IPS DF 4.7 (cell line): ENCODE measurements around the gene HOXD12.

ENCODE experiments used
- DNase-seq: peaks from one replicate; pipeline ENCODE4 v3.0.0-alpha.2; 2013; ENCODE audit warnings: low spot score; ENCODE audit errors: extremely low read depth

Gene HOXD12

DNA sequence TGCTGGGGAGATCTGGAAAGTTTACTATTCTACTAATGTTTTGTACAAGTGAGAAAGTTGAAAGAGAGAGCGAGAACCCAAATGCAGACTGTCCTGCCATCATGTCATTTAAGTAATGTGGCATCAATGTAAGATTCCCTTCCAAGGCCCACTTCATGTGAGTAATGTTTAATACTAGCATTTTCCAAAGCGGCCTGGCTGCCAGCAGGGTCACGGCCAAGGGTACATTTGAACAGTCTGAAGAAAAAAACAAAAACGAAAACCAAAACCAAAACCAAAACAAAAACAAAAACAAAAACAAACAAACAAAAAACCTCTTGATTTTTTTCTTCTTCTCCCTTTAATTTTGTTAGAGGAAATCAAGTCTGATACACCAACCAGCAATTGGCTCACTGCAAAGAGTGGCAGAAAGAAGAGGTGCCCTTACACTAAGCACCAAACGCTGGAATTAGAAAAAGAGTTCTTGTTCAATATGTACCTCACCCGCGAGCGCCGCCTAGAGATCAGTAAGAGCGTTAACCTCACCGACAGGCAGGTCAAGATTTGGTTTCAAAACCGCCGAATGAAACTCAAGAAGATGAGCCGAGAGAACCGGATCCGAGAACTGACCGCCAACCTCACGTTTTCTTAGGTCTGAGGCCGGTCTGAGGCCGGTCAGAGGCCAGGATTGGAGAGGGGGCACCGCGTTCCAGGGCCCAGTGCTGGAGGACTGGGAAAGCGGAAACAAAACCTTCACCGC is 19.2 kb downstream of the HOXD12 start:
- DNase-seq, result no peak

DNA sequence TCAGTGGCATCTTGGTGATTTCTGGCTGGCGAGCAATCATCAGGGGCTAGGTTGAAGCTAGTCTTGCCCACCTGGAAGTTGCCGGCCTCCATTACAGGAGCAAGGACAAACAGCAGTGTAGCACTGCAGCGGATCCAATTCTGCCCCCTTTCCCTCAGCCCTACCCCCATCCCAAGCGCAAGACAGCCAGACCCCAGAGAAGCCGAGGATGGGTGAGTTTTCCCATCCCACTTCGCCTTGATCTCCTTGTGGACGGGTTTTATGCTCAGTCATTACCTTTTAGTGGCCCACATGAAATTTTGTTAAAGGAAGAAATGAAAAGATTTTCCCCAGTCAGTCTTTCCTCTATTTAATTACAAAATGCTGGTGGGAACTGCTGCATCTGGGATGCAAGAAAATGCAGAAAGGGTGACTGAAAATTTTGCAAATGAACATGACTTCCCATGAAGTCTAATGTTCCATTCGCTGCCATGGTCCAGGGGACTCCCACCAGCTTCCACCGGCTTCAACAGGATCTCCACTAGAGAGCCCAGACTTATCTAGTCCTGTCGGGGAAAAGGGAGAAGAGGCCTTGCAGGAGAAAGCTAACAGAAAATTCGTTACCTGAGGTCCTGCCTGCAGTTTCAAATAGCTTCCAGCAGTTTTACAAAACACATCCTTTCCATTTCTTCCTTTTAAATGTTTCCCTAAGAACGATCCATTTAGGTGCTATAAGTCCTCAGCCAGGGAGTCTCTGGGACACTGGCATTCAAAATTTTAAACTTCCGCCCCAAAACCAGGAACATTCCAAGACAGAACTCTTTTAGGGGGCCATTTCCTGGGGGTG is 21.0 kb downstream of the HOXD12 start:
- no peak for DNase-seq

DNA sequence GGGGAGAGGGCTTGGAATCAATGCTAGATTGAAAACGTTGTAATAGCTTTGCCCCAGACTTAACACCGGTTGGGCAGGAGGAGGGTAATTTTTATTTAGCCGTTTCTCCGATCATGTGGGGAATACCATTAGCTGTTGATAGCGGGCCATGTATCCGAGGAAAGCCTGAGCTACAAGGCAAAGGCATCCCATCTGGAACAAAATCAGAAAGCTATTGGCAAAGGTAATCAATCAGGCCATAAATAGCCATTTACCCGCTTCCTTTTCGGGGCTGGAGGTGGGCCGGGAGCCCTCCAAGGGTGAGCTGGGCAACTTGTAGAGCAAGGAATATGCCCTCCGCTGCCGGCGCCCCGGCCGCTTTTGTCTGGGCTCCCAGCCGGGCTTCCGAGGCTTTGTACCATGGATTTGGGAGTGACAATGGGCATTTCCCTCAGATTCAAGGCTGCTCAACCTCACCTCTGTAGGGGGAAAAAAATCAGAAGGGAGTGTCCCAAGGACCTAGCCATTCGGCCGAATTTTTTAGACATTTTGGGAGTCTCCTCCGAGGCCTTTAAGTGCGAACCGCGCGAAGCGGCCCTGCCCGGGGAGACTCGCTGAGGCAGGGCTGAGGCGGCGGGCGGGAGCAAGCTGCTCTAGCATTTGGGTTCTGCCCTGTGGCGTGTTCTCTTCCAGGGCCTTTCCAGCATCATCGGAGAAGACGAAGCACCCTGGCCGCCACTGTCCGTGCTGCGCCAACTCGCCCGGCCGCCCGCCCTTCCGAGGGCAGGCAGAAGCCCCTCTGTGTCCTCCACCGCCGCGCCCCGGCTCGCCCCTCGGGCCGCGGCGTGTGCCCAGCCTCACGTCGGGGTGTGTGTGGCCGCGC is 21.8 kb downstream of the HOXD12 start:
- DNase-seq, result no peak

DNA sequence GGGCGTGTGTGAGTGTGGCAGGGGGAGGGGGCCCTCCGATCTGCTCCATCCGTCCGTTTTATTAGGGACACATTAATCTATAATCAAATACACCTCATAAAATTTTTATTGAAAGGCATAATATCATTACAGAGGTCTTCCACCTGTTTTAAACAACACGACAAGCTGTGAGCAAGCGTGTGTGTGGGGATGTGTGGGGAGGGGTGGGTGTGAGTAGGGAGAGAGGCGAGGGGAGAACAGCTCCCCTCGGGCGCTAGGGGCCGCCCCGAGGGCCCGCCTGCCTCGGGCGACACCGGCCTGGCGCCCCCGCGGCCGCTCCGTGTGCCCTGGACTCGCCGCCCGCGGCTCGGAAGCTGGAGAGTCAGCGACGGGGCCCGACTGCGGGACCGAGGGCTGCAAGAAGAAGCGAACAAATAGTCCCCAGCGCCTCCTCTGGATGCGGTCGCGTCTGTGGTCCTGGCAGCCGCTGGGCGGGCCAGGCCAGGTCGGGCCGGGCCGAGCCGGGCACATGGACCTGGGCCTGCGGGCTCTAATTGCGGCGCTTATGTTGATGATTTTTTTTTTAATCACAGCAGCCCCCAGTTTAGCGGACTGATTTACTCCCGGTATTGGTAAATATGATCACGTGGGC is 22.6 kb downstream of the HOXD12 start:
- DNase-seq, result no peak

DNA sequence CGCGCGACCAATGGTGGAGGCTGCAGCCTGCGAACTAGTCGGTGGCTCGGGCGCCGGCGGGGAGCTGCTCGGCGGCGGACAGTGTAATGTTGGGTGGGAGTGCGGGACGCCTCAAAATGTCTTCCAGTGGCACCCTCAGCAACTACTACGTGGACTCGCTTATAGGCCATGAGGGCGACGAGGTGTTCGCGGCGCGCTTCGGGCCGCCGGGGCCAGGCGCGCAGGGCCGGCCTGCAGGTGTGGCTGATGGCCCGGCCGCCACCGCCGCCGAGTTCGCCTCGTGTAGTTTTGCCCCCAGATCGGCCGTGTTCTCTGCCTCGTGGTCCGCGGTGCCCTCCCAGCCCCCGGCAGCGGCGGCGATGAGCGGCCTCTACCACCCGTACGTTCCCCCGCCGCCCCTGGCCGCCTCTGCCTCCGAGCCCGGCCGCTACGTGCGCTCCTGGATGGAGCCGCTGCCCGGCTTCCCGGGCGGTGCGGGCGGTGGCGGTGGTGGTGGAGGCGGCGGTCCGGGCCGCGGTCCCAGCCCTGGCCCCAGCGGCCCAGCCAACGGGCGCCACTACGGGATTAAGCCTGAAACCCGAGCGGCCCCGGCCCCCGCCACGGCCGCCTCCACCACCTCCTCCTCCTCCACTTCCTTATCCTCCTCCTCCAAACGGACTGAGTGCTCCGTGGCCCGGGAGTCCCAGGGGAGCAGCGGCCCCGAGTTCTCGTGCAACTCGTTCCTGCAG is 23.3 kb downstream of the HOXD12 start, which contains the start of gene HOXD9:
HOXD9 (plus strand) TSS at position 37 of the 728 bp plus-strand sequence; CDS start at position 87, 50 bp downstream.
- DNase-seq, result no peak

DNA sequence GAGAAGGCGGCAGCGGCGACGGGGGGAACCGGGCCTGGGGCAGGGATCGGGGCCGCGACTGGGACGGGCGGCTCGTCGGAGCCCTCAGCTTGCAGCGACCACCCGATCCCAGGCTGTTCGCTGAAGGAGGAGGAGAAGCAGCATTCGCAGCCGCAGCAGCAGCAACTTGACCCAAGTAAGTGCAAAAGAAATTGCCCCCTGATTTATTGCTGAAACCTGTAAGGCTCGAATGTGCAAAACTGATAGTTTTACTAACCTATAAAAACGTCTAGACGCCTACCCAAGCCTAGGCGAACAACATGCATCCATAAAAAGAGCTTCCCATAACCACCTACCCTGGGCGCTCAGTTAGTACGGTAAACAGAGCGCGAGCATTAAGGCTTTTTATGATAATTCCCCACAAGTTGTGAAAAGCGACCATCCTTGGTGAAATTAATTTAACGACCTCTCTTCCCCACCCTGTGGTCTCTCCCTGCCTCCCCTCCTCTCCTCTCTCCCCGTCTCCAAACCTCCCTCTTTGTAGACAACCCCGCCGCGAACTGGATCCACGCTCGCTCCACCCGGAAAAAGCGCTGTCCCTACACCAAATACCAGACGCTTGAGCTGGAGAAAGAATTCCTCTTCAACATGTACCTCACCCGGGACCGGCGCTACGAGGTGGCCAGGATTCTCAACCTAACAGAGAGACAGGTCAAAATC is 24.0 kb downstream of the HOXD12 start:
- no peak for DNase-seq

DNA sequence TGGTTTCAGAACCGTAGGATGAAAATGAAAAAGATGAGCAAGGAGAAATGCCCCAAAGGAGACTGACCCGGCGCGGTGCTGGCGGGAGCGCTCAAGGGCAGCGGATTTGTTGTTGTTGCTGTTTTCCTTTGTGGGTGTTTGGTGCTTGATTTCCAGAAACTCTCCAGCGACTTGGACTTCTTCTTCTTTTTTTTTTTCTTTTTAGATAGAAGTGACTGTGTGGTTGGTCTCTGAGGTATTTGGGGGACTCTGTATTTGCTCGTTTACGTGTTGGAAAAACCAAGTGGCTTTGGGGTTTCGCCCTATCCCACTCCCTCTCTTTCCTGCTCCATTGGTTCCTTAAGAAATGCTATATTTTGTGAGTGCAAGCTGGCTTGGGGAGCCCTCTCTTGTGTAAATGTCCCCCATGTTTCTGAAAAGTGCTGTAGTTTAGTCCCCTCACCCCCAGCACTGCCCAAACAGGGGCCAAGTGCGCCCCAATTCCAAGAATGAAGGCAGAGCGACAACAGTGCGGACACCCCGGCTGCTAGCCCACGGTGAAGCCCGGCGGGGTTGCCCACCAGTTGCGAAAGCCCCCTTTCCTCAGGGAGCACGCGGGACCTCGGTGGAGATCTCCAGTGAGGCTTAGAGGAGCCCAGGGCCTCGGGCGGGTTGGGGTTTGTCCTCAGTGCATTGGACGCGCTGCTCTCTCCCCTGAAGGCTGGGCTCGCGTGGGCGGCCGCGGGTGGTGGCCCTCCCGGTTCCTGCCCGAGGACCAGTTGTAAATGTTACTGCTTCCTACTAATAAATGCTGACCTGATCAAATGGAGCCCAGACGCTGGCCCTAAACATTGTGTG is 24.7 kb downstream of the HOXD12 start:
- no peak for DNase-seq

DNA sequence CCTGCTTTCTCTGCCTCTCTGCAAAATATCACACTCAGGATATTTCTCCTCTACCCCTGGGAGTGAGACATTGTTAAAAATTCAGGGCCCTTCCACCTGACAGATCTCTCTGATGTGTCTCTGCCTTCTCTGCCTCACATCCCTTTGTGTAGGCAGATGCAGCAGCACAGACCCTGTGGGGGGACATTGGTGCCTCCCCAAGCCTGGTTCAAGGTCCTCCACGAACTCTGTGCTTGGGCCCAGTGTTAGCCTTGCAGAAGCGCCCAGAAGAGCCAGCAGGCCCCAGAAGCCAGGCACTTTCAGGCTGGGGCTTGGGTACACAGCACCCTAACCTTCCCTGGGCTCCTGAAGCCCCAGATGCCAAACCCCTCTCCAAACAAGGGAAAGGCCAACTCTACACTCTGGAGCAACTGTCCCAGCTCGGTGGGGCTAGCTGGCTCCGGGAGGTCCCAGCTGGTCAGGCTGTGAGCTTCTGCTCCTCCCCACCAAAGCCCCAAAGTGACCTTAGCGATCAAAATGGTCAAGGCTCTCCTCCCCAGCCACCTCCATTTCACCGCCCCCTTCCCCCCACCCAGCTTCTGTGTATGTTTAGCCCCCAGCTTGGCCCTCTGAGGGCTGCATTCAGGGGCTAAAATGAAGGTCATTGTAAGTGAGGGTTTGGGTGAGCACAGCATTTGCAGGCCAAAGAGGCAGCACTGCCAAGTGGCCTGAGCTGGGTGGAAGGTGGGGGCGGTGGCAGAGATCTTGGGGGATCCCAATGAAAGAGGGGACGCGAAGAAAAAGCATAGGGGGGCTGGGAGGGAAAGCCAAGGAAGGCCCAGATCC is 25.6 kb downstream of the HOXD12 start:
- DNase-seq, result no peak

DNA sequence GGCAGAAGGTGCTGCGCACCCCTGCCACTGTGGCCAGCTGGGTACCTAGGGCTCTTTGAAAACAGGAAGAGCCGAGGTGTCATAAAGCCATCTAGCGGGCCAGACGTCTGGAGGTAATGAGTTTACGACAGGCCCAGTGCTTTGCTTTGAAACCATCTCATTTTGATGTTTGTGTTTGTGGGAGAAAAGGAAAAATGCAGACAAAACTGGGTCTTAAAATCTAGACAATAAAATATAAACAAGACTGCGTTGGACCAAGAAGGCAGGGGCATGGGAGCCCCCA is 26.1 kb downstream of the HOXD12 start:
- no peak for DNase-seq

DNA sequence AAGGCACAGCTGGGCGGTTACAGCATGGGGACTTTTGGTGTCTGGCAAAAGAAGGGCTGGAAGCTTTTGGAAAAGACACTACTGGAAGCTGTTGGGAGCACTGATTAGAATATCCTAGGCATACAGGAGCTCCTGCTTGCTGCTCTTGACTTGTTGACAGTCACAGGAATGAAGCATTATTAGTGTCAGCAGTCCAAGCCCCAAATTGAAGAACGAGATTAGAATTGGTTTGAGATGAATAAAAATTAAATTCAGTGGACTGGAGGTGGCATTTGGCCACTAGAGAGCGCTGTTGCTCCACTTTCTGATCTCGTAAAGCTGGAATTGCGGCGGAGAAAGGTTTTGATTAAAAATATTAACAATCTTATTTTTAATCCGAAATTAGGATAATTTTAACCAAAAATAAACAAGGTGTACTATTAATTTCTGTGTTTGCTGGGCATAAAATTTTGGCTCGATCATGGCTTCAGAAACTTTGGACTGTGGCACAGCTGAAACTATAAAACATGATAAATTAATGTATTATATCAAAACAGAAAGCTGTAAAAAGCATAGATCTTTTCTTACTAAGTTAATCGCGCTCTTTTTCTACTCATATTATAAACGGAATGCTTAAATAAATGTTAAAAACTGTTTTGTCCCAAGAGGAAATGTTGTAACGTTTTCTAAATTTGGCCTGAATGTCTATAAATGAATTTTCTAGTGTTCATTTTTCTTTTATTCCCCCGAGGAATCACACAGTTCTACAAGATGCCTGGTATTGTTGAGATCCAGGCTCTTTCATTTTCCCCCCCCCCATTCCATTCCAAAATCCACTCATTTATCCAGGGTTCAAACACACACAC is 27.6 kb downstream of the HOXD12 start:
- DNase-seq, result no peak

DNA sequence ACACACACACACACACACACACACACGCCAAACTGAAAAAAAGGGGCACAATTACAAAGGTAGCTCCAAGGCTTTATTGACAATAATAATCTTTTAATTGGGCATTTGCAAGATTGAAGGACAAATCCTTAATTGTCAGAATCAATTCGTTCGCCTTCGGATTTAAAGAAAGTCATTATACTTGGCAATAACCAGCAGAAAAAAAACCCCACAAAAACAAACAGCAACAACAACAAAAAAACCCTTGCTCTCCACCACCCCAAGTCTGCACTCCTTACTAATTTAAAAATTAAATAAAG is 28.1 kb downstream of the HOXD12 start:
- DNase-seq, result no peak

DNA sequence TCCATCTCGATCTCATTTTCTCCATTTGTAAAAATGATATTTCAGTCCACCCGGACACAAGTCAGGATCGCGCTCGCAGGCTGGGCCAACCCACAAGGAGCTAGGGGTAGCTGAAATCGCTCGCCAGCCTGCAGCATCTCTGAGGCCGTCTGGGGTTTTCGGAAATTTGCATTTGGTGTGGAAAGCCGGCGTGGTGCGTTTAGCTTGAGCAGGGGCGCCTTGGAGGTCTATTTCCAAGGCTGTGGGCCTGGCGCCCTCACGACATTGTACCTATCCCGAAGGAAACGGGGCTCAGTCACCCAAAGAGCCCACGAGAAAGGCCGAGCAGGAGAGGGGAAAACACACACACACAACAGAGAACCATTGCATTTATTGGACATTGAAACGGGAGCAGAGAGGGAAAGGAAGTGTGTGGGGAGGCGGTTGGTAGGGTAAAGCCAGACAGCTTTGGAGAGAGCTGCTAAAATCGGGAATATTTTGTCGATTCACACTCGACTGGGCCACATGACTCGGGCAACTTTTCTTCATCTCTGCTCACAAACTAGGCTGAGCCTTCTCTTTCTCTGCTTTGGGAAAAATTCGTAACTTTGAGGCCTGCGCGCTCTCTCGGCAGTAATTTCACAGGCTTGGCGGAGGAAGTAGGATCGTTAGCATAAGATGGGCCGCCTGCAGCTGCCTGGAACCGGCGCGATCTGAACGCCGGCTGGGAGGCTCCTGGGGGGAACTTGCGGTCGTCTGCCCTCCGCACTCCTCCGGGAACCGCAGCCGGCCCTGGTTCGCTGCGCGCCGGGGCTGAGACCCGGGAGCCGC is 28.8 kb downstream of the HOXD12 start:
- no peak for DNase-seq

DNA sequence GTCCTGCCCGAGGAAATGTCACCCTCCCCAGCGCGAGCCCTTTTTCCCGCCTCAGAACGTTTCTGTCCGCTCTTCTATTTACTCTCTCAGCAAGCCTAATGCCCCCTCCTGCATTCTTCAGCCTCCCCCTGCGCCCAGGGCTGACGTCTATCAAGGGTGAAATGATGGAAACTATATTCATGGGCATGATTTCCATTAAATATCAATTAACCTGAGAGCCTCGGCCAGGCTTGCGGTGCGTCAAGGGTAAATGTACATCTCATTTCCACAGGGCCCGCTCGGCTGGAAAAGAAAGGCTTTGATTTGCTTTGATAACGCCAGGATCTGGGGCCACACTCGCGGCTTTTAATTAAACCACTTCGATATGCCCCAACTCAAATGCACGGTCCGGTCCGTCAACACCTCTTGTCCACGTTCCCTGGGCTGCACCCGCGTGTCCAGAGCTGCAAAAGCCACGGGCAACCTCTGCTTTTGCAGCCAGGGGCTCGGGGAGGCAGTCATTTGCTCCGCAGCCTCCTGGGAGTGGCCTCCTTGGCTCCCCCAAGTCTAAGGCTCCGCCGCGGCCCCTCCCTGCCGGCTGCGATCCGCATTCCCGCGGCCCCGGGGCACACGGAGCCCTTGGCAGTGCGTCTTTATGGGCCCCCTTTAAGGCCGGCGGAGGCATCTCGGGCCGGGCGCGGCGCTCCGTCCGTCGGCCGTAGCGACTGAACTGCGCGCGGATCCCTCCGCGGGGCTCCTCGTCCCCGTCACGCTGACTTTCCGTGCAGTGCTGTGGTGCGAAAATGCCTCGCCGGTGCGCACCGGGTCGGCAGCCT is 29.6 kb downstream of the HOXD12 start, which contains the start of gene HOXD8:
HOXD8 (plus strand) TSS at position 724 of the 815 bp plus-strand sequence. CDS start 662 bp downstream, outside the sequence.
- no peak for DNase-seq

DNA sequence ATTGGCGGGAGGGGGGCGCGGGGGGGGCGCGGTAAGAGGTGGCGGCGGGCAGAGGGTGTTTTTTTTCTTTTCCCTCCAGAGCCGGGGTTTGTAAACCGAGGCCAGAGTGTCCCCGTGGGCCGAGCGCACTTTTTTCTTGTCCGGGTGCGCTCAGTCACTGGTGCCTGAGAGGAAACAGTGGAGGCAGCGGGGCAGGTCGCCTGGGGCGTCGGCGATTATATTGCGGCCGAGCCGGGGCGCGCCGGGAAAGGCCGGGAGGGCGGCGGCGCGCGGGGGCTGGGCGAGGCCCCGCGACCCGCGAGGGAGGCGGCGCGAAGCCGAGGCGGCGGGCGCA is 30.2 kb downstream of the HOXD12 start:
- DNase-seq, result no peak

DNA sequence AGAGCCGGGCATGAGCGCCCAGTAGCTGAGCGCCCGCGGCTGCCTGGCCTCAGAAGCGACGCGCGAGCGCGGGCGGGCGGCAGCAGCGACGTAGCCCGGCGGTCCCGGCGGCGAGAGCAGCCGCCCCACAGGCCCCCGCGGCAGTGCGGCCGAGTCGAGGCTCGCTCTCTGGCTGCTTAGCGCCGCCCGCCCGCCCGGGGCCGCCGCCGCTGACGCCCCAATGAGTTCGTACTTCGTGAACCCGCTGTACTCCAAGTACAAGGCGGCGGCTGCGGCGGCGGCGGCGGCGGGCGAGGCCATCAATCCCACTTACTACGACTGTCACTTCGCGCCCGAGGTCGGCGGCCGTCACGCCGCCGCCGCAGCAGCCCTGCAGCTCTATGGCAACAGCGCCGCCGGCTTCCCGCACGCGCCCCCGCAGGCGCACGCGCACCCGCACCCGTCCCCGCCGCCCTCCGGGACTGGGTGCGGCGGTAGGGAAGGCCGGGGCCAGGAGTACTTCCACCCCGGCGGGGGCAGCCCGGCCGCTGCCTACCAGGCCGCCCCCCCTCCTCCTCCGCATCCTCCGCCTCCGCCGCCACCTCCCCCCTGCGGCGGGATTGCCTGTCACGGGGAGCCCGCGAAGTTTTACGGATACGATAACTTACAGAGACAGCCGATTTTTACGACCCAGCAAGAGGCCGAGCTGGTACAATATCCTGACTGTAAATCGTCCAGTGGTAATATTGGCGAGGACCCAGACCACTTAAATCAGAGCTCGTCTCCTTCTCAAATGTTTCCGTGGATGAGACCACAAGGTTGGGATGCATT is 30.8 kb downstream of the HOXD12 start:
- no peak for DNase-seq
